GM18909 (cell line): Measurements from ENCODE around the gene COL5A1.

Experiments used
- ATAC-seq: cut with Tn5 transposase; IDR thresholded peaks from one replicate; pipeline ENCODE4 v1.9.1; 2021; ENCODE audit warnings: mild to moderate bottlenecking; ENCODE audit not compliant: unreplicated experiment, poor library complexity

Gene COL5A1

GRCh38 chr9:134722120-134722701, 80.6 kb downstream of the COL5A1 start:
- no peak for ATAC-seq

DNA sequence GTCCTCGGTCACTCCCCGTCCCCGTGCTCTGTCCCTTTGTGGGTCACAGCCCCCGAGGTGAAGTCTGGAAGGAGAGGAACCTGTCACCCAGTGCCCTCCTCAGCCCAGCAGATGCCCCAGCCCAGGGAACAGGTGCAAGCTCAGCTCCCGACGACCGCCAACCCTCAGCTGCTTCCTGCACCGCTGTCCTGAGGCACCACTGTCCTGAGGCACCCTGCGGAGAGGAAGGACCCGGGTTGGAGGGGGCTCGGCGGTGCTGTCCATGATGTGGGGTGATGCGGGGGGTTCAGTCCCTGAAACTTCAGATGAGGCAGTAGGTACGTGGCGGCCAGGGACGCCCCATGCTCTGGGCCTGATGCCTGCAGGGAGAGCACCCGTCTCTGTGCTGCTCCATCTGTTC, 81.4 kb downstream of the COL5A1 start:
- no peak for ATAC-seq

GRCh38 chr9:134723491-134724190, 82.0 kb downstream of the COL5A1 start:
- ATAC-seq = no peak

DNA sequence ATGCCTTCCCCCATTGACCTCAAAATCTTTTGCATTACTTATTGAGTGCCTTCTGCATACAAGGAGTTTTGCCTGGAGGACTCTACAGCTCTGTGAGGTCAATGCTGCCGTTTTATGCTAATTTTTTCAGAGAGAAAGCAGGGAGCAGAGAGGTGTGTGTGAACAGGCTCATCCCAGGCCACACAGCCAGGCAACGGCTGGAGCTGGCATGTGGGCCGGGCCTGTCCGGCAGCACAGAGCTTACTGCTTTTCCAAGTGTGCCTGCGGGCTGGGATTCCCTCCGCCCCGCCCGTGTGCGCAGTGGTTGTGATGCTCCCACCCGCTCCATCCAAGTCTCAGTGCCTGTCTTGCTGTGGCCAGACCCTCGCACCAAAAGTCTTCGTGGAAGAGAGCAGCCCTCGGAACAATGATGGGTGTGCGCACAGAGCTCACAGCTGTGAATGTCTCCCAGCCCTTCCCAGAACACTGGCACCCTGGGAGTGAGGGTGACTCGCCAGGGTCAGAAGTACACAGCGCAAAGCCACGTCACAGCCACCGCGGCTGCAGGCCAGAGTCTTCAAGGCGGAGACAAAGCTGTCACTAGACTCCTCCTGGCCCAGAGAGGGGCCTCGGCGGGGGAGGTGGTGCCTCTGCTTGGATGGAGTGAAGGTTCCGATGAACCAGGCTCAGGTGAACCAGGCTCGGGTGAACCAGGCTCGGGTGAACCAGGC, 82.8 kb downstream of the COL5A1 start:
- ATAC-seq = no peak

GRCh38 chr9:134724912-134725604, 83.5 kb downstream of the COL5A1 start:
- ATAC-seq = no peak

- no peak for ATAC-seq
These were observed 84.0 kb downstream of the COL5A1 start for GRCh38 chr9:134725605-134725940.

- no peak for ATAC-seq
These were observed 84.6 kb downstream of the COL5A1 start for GRCh38 chr9:134726026-134726721.

DNA sequence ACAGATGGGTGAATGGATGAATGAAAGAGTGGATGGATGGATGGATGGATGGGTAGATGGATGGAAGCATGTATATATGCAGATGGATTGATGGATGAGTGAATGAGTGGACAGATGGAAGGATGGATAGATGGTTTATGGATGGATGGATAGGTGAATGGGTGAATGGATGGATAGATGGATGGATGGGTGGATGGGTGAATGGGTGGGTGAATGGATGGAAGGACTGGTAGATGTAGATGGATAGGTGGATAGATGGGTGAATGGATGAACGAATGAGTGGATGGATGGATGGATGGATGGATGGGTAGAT, 85.1 kb downstream of the COL5A1 start:
- no peak for ATAC-seq

DNA sequence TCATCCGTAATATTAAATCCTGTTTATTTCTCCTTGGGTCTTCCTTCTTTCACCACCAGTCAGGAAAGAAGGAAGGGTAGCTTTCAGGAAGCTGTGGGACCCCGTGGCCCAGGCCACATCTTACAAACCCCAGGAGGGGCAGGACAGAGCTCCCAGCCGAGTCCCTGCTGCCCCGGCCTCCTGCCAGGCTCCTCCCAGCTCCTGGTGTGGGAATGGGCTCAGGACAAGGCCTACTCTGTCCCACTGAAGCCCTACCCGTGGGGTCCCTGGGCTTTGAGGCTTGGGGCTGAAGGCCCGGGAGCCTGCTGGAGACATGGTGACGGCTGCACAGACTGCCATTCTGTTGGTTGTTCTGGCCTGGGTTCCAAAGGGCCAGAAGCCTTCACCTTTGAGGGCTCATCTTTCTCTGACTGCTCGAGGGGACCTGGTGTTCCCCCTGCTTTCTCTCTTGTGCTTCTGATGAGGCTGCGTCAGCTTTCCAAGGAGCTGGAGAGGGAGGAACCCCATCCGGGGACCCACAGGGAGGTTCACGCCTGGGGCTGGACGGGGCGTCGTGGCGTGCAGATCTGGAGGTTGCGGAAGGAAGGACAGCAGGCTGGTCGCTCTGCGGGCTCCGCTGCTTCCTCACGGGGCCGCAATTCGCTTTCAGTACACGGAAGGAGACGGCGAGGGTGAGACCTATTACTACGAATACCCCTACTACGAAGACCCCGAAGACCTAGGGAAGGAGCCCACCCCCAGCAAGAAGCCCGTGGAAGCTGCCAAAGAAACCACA, 86.6 kb downstream of the COL5A1 start:
- no peak for ATAC-seq

GRCh38 chr9:134728801-134729495, 87.3 kb downstream of the COL5A1 start:
- ATAC-seq = no peak

GRCh38 chr9:134730011-134730760, 88.6 kb downstream of the COL5A1 start:
- no peak for ATAC-seq

DNA sequence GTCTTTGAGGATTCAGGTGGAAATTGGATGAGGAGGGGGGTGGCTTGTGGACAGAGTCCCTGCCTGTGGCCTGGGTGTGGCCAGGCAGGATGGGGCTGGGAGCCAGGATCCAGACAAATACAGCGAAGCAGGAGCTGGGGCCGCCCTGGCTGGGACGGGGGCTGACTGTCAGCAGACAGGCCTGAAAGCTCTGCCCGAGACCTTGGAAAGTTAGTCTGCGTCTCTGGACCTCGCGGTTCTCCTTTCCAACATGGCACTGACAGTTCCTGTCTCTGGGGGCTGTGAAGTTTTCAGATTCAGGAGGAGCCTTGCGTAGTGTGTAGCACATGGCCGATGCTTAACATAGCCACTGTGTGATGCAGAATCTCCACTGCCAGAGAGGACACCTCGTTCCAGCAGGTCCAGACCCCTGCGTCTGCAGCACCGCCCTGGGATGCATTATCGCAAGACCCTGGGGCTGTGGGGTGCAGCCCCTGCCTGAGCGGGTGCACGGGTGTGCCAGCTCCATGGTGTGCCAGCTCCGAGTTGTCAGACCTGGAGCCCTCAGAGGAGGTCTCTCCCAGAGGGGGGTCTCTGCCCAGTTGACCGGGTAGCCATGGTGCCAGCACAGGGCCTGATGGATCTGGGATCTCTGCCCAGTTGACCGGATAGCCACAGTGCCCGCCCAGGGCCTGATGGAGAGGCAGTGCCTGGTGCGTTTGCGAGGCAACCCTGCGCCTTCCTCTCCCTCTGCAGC, 89.3 kb downstream of the COL5A1 start:
- ATAC-seq = no peak

GRCh38 chr9:134731497-134732391, 90.1 kb downstream of the COL5A1 start:
- ATAC-seq = no peak

DNA sequence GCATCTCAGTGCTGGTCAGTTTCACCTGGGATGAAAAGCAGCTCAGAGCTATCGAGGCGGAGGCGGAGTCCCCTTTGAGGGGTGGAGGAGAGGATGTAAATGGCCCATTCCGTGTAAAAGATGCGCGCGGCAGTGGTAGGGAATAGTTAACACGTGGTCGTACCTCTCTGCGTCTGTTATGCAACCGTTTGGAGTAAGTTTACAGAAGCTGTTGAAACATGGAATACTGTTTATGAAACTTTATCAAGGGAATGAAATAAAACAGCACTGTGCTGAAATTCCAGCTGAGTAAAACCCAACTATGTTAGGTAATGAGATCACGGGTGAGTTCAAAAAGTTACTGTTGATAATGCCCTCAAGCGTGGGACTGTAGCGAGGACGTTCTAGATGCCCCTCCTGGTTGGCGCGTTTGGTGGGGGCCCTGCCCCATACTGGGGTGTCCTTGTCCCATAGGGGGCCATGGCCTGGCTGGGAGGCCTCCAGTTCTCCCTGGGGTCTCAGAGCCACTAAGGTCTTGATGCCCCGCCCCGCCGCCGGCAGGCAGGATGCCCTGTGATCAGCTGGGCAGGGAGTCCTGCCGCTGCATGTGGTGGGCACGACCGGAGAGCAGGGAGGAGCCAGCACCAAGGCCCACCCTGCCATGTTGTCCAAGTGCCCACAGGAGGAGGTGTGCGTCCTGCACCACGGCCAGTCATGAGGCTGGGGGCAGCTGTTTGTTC, 90.9 kb downstream of the COL5A1 start:
- ATAC-seq = no peak

GRCh38 chr9:134733480-134734232, 92.1 kb downstream of the COL5A1 start:
- no peak for ATAC-seq

GRCh38 chr9:134734270-134734669, 92.7 kb downstream of the COL5A1 start:
- no peak for ATAC-seq
